ENCODE data around the gene SSC5D. TPM values are rescaled to one million over a fixed set of nuclear protein-coding genes. Genes with fewer than 3 reads are reported as not detected.

The SSC5D gene
- total and polyA plus RNA-seq, 9 of the 15 experiments (the other 6 are each of a cell fraction or from before 2014, with no cell fraction given), result 0.04 to 0.71 (median 0.14) TPM; not detected in 2

DNA sequence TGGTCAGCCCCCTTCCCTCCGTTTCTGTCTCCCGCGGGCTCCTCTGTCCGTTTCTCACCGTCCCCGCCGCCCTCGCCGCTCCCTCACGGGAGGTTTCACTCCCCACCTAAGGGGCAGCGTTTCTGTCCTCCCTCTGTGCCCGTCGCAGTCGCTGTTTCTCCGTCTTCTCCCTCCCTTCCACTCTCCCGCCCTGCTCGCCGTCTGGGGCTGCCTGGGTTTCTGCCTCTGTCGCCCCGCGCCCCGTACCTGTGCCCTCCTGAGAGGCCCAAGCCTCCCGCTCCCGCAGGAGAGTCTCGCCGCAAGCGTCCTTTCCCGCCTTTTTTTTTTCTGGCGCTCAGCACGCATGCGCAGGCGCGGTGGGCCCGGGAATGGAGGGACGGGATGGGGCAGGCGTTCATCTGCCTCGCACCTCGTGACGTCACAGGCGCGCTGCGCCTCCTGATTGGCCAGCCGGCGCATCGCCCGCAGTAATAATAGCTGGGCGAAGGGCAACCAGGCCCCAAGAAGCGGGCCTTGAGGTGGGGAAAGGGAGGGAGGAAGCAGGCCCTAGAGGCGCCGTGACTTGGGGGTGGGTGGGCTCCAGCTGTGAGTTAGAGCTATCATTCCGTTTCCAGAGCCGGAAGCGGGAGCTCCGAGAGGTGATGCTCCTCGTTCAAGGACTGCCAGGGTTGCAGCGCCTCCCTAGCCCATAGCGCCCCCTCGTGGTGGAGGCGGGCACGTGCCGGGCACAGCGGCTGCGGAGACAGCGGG, 15.4 kb downstream of the SSC5D start (continued):
- TF ChIP-seq CGGBP1 (CRISPR knock-in tag; IDR thresholded peaks at IDR 0.05) (no peak), NUFIP1 (IDR thresholded peaks at IDR 0.05; ENCODE audit: partially characterized antibody) (no peak), POLR2B (IDR thresholded peaks at IDR 0.05; ENCODE audit: low read depth, partially characterized antibody) (peak; percentile 31), KAT2B (IDR thresholded peaks at IDR 0.05; ENCODE audit: low read depth, low read length) (no peak), ZNF277 (CRISPR knock-in tag; IDR thresholded peaks at IDR 0.05; ENCODE audit: borderline replicate concordance) (no peak), TCF15 (CRISPR knock-in tag; IDR thresholded peaks at IDR 0.05) (no peak), ZNF175 (CRISPR knock-in tag; IDR thresholded peaks at IDR 0.05; ENCODE audit: low read depth) (peak; percentile 68), HCFC1 (IDR thresholded peaks at IDR 0.05; ENCODE audit: low read depth, low read length) (no peak), SRSF9 (IDR thresholded peaks at IDR 0.05; ENCODE audit: borderline replicate concordance, low read depth, low read length) (no peak), HDGF (IDR thresholded peaks at IDR 0.05) (no peak), CEBPZ (IDR thresholded peaks at IDR 0.05; ENCODE audit: borderline replicate concordance, low read depth, low read length) (no peak), NELFE (IDR thresholded peaks at IDR 0.05; ENCODE audit: insufficient read depth, insufficient read length) (no peak), CCNT2 (IDR thresholded peaks at IDR 0.05; ENCODE audit: borderline replicate concordance, extremely low read depth, insufficient read length, low read depth, low read length) (no peak), GTF2A2 (tag; IDR thresholded peaks at IDR 0.05) (no peak), XRCC5 (IDR thresholded peaks at IDR 0.05; ENCODE audit: low read depth, low read length) (0 out of 2 replicates have a peak, but pooled peaks have one; percentile 21), RBM17 (IDR thresholded peaks at IDR 0.05; ENCODE audit: borderline replicate concordance, low read depth, low read length) (no peak), FOXJ2 (tag; IDR thresholded peaks at IDR 0.05) (no peak)
- TF ChIP-seq, protein P1, sequence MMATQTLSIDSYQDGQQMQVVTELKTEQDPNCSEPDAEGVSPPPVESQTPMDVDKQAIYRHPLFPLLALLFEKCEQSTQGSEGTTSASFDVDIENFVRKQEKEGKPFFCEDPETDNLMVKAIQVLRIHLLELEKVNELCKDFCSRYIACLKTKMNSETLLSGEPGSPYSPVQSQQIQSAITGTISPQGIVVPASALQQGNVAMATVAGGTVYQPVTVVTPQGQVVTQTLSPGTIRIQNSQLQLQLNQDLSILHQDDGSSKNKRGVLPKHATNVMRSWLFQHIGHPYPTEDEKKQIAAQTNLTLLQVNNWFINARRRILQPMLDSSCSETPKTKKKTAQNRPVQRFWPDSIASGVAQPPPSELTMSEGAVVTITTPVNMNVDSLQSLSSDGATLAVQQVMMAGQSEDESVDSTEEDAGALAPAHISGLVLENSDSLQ (IDR thresholded peaks at IDR 0.05), result no peak
- TF ChIP-seq, protein P2, sequence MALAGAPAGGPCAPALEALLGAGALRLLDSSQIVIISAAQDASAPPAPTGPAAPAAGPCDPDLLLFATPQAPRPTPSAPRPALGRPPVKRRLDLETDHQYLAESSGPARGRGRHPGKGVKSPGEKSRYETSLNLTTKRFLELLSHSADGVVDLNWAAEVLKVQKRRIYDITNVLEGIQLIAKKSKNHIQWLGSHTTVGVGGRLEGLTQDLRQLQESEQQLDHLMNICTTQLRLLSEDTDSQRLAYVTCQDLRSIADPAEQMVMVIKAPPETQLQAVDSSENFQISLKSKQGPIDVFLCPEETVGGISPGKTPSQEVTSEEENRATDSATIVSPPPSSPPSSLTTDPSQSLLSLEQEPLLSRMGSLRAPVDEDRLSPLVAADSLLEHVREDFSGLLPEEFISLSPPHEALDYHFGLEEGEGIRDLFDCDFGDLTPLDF (CRISPR knock-in tag; IDR thresholded peaks at IDR 0.05), result peak; percentile 100
